Gastroesophageal sphincter (tissue), 4 donors: ENCODE measurements around the gene SSU72. TPM values are rescaled to one million over a fixed set of nuclear protein-coding genes. Genes with fewer than 3 reads are reported as not detected.
A peak's percentile ranks its signal among the peaks of the same experiment; 100 is the strongest.

Experiments
- ATAC-seq: fragments of 150-250 bp; one replicate; pipeline ENCODE4 v1.9.1; 2016; ENCODE audit warnings: mild to moderate bottlenecking, moderate library complexity
- H3K27ac ChIP-seq, 4 donors: fragments of 200-600 bp; sonication (generic) in 3 of 4; 1 replicate in 3 of 4; 2 replicates in 1 of 4; pipeline ENCODE4 v1.5.1; 2016 to 2019
- H3K27me3 ChIP-seq: fragments of 200-600 bp; sonication (generic); one replicate; pipeline ENCODE4 v1.5.1; 2019
- H3K36me3 ChIP-seq, 2 donors: fragments of 200-600 bp; sonication (generic); one replicate each; pipeline ENCODE4 v1.5.1; 2019; ENCODE audit warnings: control low read depth in 1 of 2
- H3K4me1 ChIP-seq, 3 donors: fragments of 200-600 bp; sonication (generic); 1 replicate in 2 of 3; 2 replicates in 1 of 3; pipeline ENCODE4 v1.5.1; 2016 to 2019; ENCODE audit warnings: control low read depth in 2 of 3
- H3K4me3 ChIP-seq, 2 donors: fragments of 200-600 bp; sonication (generic); one replicate each; pipeline ENCODE4 v1.5.1; 2019; ENCODE audit warnings: mild to moderate bottlenecking in 1 of 2, moderate library complexity in 1 of 2
- H3K9me3 ChIP-seq, 3 donors: fragments of 200-600 bp; sonication (generic); one replicate each; pipeline ENCODE4 v1.5.1; 2017 to 2019; ENCODE audit warnings: control low read depth in 2 of 3
- EP300 ChIP-seq: sonication (generic); formaldehyde crosslinking; IDR thresholded peaks from one replicate; pipeline ENCODE4 v1.6.1; 2017; ENCODE audit warnings: antibody characterized with exemption, mild to moderate bottlenecking
- POLR2A ChIP-seq, 2 donors: fragments of 450-650 bp; IDR thresholded peaks; one replicate each; pipeline ENCODE4 v1.6.1; 2017; ENCODE audit warnings: antibody characterized with exemption in 2 of 2, mild to moderate bottlenecking in 2 of 2, moderate library complexity in 1 of 2
- POLR2AphosphoS5 ChIP-seq: sonication (generic); formaldehyde crosslinking; IDR thresholded peaks from one replicate; pipeline ENCODE4 v1.6.1; 2017; ENCODE audit warnings: antibody characterized with exemption
- WGBS, 2 donors: methylation state at CpG; one replicate each; pipeline ENCODE4 v1.1.5; 2018; ENCODE audit warnings: low coverage in 1 of 2; 5-methylcytosine and 5-hydroxymethylcytosine counted together
- total RNA-seq, 4 donors: library from RNA; depleted of rRNA; stranded (reverse); fragments of >200 nt; gene quantifications; one replicate each; pipeline ENCODE4 v1.1.0, GENCODE V29; 2016
- TF ChIP-seq, protein P1 (sequence below), 4 experiments: fragments of 200-600 bp in 2 of 4; fragments of 450-650 bp in 2 of 4; sonication (generic) in 1 of 4; IDR thresholded peaks; one replicate each; pipeline ENCODE4 v1.5.1; 2017 to 2019; ENCODE audit warnings: antibody characterized with exemption in 4 of 4, mild to moderate bottlenecking in 2 of 4, moderate library complexity in 2 of 4

SSU72 gene
- total RNA-seq, 4 donors from 2014 or later, result 90.5 to 109 (median 98.9) TPM

DNA sequence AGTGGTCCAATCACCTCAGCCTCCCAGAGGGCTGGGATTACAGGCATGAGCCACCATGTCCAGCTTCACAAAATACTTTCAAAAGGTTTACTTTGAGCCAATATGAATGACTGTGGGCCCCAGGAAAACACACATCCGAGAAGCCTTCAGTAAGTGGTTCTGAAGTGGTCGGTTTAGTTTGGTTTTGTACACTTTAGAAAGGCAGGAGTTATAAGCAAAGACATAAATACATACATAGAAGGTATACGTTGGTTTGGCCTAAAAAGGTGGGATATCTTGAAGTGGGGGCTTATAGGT is 37.4 kb upstream of the SSU72 start:
- TF ChIP-seq POLR2AphosphoS5 (no peak), EP300 (no peak)
- Histone ChIP-seq H3K27me3 (no peaks in the 10 kb centered on the region), H3K27ac (peak overlapping the region in 1 of 4 donors; percentile 47), H3K9me3 (no peaks in the 10 kb centered on the region), H3K36me3 (no peaks in the 10 kb centered on the region), H3K4me1 (peaks cover 0 to 29% (median 16%) of the 10 kb centered on the region in 3 donors), H3K4me3 (no peak overlapping the region)
- 74 to 80% methylated on average over 2 to 3 of the region's 3 CpGs for WGBS, 2 donors
- ATAC-seq, result no peak

DNA sequence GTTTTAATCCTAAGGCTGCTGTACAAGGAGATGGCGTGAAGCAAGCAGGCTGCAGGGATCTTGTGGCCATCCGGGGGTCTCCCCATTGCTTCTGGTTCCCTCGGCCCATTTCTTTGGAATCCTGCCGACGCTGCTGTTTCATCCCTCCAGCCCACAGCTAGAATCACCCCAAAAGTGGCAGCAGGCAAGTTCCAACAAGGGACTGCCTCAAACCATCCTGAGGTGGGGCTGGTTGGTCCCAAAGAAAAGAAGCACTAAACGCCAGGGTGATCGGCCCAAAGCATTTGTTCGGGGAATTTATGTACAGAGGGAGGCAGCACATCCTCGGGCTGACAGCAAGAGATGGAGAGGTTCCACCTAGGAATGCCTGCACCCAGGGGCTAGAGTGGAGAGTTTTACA is 36.1 kb upstream of the SSU72 start:
- H3K27ac ChIP-seq, result peak overlapping the region in 2 of 4 donors; percentile 10 to 38
- H3K27me3 ChIP-seq, result no peaks in the 10 kb centered on the region
- no peak for ATAC-seq
- H3K4me3 ChIP-seq, result no peak overlapping the region
- H3K36me3 ChIP-seq, result no peaks in the 10 kb centered on the region
- 44 to 50% methylated on average over 2 to 4 of the region's 9 CpGs for WGBS, 2 donors
- no peaks in the 10 kb centered on the region for H3K9me3 ChIP-seq
- H3K4me1 ChIP-seq, result peaks cover 0 to 18% (median 9%) of the 10 kb centered on the region in 3 donors
- TF ChIP-seq POLR2AphosphoS5 (no peak), EP300 (no peak), POLR2A (IDR thresholded peaks at IDR 0.05) (no peak)
- TF ChIP-seq, protein P1, sequence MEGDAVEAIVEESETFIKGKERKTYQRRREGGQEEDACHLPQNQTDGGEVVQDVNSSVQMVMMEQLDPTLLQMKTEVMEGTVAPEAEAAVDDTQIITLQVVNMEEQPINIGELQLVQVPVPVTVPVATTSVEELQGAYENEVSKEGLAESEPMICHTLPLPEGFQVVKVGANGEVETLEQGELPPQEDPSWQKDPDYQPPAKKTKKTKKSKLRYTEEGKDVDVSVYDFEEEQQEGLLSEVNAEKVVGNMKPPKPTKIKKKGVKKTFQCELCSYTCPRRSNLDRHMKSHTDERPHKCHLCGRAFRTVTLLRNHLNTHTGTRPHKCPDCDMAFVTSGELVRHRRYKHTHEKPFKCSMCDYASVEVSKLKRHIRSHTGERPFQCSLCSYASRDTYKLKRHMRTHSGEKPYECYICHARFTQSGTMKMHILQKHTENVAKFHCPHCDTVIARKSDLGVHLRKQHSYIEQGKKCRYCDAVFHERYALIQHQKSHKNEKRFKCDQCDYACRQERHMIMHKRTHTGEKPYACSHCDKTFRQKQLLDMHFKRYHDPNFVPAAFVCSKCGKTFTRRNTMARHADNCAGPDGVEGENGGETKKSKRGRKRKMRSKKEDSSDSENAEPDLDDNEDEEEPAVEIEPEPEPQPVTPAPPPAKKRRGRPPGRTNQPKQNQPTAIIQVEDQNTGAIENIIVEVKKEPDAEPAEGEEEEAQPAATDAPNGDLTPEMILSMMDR (IDR thresholded peaks at IDR 0.05), result no peak

DNA sequence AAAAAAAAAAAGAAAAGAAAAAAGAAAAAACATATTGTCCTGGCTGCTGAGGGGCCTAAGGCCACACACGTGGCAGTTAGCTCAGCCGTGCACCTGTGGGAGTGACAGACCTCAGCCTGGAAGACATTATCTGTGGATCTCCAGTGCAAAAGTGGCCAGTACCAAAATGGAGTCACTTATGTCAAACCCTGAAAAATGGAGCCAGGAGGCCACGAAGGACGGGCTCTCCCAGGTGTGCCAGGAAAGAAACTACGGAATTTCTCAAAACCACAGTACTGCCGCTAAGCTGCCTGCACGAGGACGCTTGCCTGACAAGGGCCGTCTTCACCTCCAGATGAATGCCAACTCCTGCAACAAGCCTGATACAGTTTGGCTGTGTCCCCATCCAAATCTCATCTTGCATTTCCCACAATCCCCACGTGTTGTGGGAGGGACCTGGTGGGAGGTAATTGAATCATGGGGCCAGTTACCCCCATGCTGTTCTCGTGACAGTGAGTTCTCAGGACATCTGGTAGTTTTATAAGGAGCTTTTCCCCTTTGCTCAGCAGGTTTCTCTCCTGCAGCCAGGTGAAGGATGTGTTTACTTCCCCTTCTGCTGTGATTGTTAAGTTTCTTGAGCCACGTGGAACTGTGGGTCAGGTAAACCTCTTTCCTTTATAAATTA is 35.3 kb upstream of the SSU72 start:
- Histone ChIP-seq H3K27ac (peak overlapping the region in 1 of 4 donors; percentile 38), H3K4me1 (peaks cover 0 to 18% (median 9%) of the 10 kb centered on the region in 3 donors), H3K27me3 (peaks cover 4% of the 10 kb centered on the region), H3K9me3 (no peaks in the 10 kb centered on the region), H3K36me3 (no peaks in the 10 kb centered on the region), H3K4me3 (no peak overlapping the region)
- TF ChIP-seq POLR2A (IDR thresholded peaks at IDR 0.05) (no peak), POLR2AphosphoS5 (no peak)
- TF ChIP-seq, protein P1 (IDR thresholded peaks at IDR 0.05), result no peak
- 68 to 82% methylated on average over 8 to 10 of the region's 12 CpGs for WGBS, 2 donors
- no peak for ATAC-seq

DNA sequence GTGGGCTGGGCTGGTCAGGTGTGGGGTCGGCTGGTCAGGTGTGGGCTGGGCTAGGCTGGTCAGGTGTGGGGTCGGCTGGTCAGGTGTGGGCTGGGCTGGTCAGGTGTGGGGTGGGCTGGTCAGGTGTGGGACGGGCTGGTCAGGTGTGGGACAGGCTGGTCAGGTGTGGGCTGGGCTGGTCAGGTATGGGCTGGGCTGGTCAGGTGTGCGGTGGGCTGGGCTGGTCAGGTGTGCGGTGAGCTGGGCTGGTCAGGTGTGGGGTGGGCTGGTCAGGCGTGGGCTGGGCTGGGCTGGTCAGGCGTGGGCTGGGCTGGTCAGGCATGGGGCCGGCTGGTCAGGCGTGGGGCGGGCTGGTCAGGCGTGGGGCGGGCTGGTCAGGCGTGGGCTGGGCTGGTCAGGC is 31.6 kb upstream of the SSU72 start:
- Histone ChIP-seq H3K9me3 (no peaks in the 10 kb centered on the region), H3K27ac (no peak overlapping the region), H3K4me1 (no peaks in the 10 kb centered on the region), H3K27me3 (peaks cover 41% of the 10 kb centered on the region), H3K36me3 (no peaks in the 10 kb centered on the region), H3K4me3 (no peak overlapping the region)
- WGBS, 2 donors, result 92% methylated on average over 2 of the region's 13 CpGs; no CpG with 5 or more reads in 1 of the 2 donors
- TF ChIP-seq, protein P1 (IDR thresholded peaks at IDR 0.05), result no peak
- no peak for TF ChIP-seq POLR2AphosphoS5
- no peak for TF ChIP-seq POLR2A (IDR thresholded peaks at IDR 0.05)
- TF ChIP-seq EP300, result no peak
- ATAC-seq, result no peak

DNA sequence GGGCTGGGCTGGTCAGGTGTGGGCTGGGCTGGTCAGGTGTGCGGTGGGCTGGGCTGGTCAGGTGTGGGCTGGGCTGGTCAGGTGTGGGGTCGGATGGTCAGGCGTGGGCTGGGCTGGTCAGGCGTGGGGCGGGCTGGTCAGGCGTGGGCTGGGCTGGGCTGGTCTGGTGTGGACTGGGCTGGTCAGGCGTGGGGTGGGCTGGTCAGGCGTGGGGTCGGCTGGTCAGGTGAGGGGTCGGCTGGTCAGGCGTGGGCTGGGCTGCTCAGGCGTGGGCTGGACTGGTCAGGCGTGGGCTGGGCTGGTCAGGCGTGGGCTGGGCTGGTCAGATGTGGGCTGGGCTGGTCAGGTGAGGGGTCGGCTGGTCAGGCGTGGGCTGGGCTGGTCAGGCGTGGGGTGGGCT is 31.1 kb upstream of the SSU72 start:
- no peaks in the 10 kb centered on the region for H3K36me3 ChIP-seq
- no peak overlapping the region for H3K27ac ChIP-seq
- TF ChIP-seq EP300 (no peak), POLR2AphosphoS5 (no peak), POLR2A (IDR thresholded peaks at IDR 0.05) (no peak)
- TF ChIP-seq, protein P1 (IDR thresholded peaks at IDR 0.05), result no peak
- H3K4me1 ChIP-seq, result peaks cover 0 to 3% (median 0%) of the 10 kb centered on the region in 3 donors
- H3K4me3 ChIP-seq, result no peak overlapping the region
- H3K27me3 ChIP-seq, result peaks cover 46% of the 10 kb centered on the region
- H3K9me3 ChIP-seq, result no peaks in the 10 kb centered on the region
- ATAC-seq, result no peak
- 90% methylated on average over 2 of the region's 17 CpGs; no CpG with 5 or more reads in 1 of the 2 donors for WGBS, 2 donors
